Panc1 (cell line): ENCODE data around the gene PCSK2. TPM values are rescaled to one million over a fixed set of nuclear protein-coding genes. Genes with fewer than 3 reads are reported as not detected.

Experiments
- ATAC-seq: fragments of 200-7000 bp; cut with Tn5 transposase; 2 replicates; pipeline ENCODE4 v1.9.1; 2020; ENCODE audit warnings: mild to moderate bottlenecking, moderate library complexity
- BruUV-seq: library from RNA; stranded (reverse); fragments of 400-500 nt; replicated peaks from 2 replicates; lab custom pipeline; 2021; lab: Mats Ljungman, UMichigan
- CTCF ChIA-PET: fragments of 300-600 bp; sonication (Branson Sonifier 250); formaldehyde crosslinking; loops from one replicate; lab custom pipeline; 2022; ENCODE audit warnings: antibody characterized with exemption; lab: Charles Lee
- POLR2A ChIA-PET: fragments of 300-600 bp; sonication (Branson Sonifier 250); formaldehyde crosslinking; loops from one replicate; lab custom pipeline; 2022; ENCODE audit warnings: antibody characterized with exemption; lab: Charles Lee
- DNase-seq: peaks from one replicate; pipeline ENCODE4 v3.0.0-alpha.2; 2010; ENCODE audit warnings: low read depth, low spot score
- H3K27ac ChIP-seq: 2 replicates; pipeline ENCODE4 v1.5.1; 2011; ENCODE audit warnings: mild to moderate bottlenecking, low read length, inconsistent platforms
- H3K27me3 ChIP-seq: fragments of 200-500 bp; sonication (Bioruptor generic); 2 replicates; pipeline ENCODE4 v1.6.0; 2014; ENCODE audit warnings: low read length, inconsistent platforms; ENCODE audit not compliant: control insufficient read depth, insufficient read depth
- H3K36me3 ChIP-seq: fragments of 200-500 bp; sonication (Bioruptor generic); 2 replicates; pipeline ENCODE4 v1.5.1; 2014; ENCODE audit warnings: inconsistent platforms, mild to moderate bottlenecking, low read length, moderate library complexity; ENCODE audit not compliant: control insufficient read depth, insufficient read depth
- H3K4me1 ChIP-seq: 2 replicates; pipeline ENCODE4 v1.5.1; 2011; ENCODE audit warnings: inconsistent platforms, mild to moderate bottlenecking, low read length, moderate library complexity; ENCODE audit not compliant: control insufficient read depth, insufficient read depth
- H3K4me3 ChIP-seq, 2 experiments: 2 replicates each; pipeline ENCODE4 v1.5.1; 2011 to 2012; ENCODE audit warnings: low read depth in 2 of 2, low read length in 2 of 2, mild to moderate bottlenecking in 2 of 2, inconsistent platforms in 1 of 2, moderate library complexity in 1 of 2
- H3K9me3 ChIP-seq: fragments of 200-500 bp; sonication (Bioruptor generic); 2 replicates; pipeline ENCODE4 v1.5.1; 2014; ENCODE audit warnings: low read depth, mild to moderate bottlenecking, inconsistent platforms, low read length, moderate library complexity; ENCODE audit not compliant: control insufficient read depth, insufficient read depth
- POLR2AphosphoS5 ChIP-seq: IDR thresholded peaks from 2 replicates; pipeline ENCODE4 v1.6.1; 2012; ENCODE audit warnings: mild to moderate bottlenecking, low read depth, low read length, moderate library complexity
- SIN3A ChIP-seq: IDR thresholded peaks from 2 replicates; pipeline ENCODE4 v1.6.1; 2012; ENCODE audit warnings: low read depth, mild to moderate bottlenecking, low read length, moderate library complexity, borderline replicate concordance; ENCODE audit not compliant: insufficient read depth
- TCF7L2 ChIP-seq: IDR thresholded peaks from 2 replicates; pipeline ENCODE4 v1.6.1; 2011; ENCODE audit warnings: mild to moderate bottlenecking, low read depth, low read length, inconsistent platforms
- in situ Hi-C: cut with HindIII; loops from 2 replicates; pipeline ENCODE4 v1.10.0; 2016; ENCODE audit warnings: low sequenced_read_pairs, low pct_unique_long_range_greater_than_20kb
- intact Hi-C: fragments of 100-400 bp; cut with micrococcal nuclease; formaldehyde crosslinking; loops from one replicate; pipeline ENCODE4 v1.10.0; 2022; ENCODE audit not compliant: unreplicated experiment
- total RNA-seq: library from RNA; stranded (reverse); gene quantifications from one replicate; pipeline ENCODE4 v1.2.1, GENCODE V29; 2021; ENCODE audit not compliant: unreplicated experiment
- TF ChIP-seq, protein P1 (sequence below), 2 experiments: IDR thresholded peaks; 2 replicates each; pipeline ENCODE4 v1.6.1; 2011 to 2012; ENCODE audit warnings: low read depth in 2 of 2, control low read depth in 1 of 2, low read length in 1 of 2, mild to moderate bottlenecking in 1 of 2, moderate library complexity in 1 of 2; ENCODE audit not compliant: insufficient read depth in 1 of 2
- TF ChIP-seq, protein P2 (sequence below): fragments of 450-650 bp; IDR thresholded peaks from 2 replicates; pipeline ENCODE4 v1.5.1; 2017; ENCODE audit warnings: mild to moderate bottlenecking

The PCSK2 gene
- total RNA-seq, 1 experiment from 2014 or later: not detected

DNA sequence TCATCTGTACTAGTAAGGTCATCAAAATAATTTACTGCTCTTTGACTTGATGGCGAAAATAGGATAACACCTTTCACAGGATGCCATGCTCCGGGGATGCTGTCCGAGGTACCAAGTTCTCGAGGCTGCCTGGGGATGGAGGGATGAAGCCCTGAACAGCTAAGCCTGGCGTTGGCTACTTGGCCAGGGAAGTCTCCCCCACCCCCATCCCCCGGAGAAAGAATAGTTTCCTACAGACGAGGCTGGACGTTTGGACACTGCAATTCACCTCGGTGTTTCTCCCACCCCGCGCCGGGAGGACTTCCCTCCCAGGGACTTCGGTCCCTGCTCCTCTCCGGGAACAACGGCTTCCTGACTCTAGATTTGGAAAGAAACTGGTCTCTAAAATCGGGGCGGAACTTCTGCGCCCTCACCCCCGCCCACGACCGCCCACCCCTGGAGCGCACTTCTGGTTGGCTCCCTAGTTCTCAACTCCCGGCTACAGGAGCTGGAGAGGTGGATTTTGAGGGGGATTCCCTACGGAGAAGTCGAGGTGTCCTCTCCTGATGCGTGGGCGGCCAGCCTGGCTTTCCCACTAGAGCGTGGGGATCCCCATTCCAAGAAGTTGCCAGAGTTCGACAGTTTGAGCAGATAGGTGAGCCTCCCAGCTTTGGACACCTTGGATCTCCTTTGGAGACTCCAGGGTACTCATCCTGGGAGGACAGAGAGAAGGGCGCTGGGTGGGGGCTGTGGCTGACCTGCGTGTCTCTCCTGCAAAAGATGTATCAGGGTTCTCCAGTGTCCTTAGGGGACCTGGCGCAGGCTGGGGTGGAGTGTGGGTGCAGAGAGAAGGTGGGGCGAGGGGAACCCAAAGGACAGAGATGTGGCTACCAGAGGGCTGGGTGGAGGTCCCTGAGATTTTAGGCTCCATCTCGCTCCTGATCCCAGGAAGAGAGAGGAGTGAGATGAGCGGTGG lies 1.1 kb downstream of the PCSK2 start:
- ATAC-seq (no peak), DNase-seq (no peak)
- Histone ChIP-seq H3K9me3 (no peaks in the 10 kb centered on the region), H3K4me1 (0 out of 2 replicates have a peak, but pooled peaks cover 2% of the 10 kb centered on the region), H3K27ac (no peak overlapping the region), H3K27me3 (peaks cover 10% of the 10 kb centered on the region), H3K36me3 (no peaks in the 10 kb centered on the region), H3K4me3 (no peak overlapping the region)
- TF ChIP-seq POLR2AphosphoS5: no peak
- TF ChIP-seq, protein P1, sequence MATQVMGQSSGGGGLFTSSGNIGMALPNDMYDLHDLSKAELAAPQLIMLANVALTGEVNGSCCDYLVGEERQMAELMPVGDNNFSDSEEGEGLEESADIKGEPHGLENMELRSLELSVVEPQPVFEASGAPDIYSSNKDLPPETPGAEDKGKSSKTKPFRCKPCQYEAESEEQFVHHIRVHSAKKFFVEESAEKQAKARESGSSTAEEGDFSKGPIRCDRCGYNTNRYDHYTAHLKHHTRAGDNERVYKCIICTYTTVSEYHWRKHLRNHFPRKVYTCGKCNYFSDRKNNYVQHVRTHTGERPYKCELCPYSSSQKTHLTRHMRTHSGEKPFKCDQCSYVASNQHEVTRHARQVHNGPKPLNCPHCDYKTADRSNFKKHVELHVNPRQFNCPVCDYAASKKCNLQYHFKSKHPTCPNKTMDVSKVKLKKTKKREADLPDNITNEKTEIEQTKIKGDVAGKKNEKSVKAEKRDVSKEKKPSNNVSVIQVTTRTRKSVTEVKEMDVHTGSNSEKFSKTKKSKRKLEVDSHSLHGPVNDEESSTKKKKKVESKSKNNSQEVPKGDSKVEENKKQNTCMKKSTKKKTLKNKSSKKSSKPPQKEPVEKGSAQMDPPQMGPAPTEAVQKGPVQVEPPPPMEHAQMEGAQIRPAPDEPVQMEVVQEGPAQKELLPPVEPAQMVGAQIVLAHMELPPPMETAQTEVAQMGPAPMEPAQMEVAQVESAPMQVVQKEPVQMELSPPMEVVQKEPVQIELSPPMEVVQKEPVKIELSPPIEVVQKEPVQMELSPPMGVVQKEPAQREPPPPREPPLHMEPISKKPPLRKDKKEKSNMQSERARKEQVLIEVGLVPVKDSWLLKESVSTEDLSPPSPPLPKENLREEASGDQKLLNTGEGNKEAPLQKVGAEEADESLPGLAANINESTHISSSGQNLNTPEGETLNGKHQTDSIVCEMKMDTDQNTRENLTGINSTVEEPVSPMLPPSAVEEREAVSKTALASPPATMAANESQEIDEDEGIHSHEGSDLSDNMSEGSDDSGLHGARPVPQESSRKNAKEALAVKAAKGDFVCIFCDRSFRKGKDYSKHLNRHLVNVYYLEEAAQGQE (IDR thresholded peaks at IDR 0.05; ENCODE audit: insufficient read depth in 1 of 2, low read depth in 2 of 2, low read length in 1 of 2): peak; percentile 70 to 81
- intact Hi-C loops (no loop called here), in situ Hi-C loops (no loop called here)
- ChIA-PET CTCF (no interaction called here), POLR2A (no interaction called here)
- BruUV-seq: no TSS peak

DNA sequence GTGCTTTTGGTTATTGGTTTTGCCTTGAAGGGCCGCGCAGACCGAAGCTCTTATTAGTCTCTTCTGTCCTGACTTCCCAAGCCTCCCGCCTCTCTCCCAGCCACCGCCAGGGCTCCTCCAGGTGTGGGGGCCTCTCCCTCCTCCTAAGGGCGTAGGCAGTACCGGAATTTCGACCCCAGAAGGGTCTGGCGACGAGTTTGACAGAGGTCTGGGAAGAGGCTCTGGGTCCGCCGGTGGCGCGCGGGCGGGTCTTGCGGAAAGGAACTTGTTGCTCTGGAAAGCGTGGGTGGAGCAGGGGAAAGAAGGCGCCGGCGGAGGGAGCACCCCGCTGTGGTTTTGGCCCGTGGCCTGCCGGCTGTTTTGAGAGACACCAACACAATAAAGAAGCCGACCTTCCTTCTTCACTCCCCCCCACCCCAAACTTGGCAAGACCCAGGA lies 1.8 kb downstream of the PCSK2 start:
- Histone ChIP-seq H3K4me3 (no peak overlapping the region), H3K36me3 (no peaks in the 10 kb centered on the region), H3K27me3 (peaks cover 10% of the 10 kb centered on the region), H3K4me1 (0 out of 2 replicates have a peak, but pooled peaks cover 2% of the 10 kb centered on the region), H3K9me3 (no peaks in the 10 kb centered on the region), H3K27ac (no peak overlapping the region)
- ChIA-PET CTCF (no interaction called here), POLR2A (no interaction called here)
- DNase-seq: no peak
- intact Hi-C loops: no loop called here
- TF ChIP-seq, protein P2, sequence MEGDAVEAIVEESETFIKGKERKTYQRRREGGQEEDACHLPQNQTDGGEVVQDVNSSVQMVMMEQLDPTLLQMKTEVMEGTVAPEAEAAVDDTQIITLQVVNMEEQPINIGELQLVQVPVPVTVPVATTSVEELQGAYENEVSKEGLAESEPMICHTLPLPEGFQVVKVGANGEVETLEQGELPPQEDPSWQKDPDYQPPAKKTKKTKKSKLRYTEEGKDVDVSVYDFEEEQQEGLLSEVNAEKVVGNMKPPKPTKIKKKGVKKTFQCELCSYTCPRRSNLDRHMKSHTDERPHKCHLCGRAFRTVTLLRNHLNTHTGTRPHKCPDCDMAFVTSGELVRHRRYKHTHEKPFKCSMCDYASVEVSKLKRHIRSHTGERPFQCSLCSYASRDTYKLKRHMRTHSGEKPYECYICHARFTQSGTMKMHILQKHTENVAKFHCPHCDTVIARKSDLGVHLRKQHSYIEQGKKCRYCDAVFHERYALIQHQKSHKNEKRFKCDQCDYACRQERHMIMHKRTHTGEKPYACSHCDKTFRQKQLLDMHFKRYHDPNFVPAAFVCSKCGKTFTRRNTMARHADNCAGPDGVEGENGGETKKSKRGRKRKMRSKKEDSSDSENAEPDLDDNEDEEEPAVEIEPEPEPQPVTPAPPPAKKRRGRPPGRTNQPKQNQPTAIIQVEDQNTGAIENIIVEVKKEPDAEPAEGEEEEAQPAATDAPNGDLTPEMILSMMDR: no peak
- TF ChIP-seq POLR2AphosphoS5 (no peak), SIN3A (no peak), TCF7L2 (no peak)
- TF ChIP-seq, protein P1 (IDR thresholded peaks at IDR 0.05; ENCODE audit: insufficient read depth in 1 of 2, low read depth in 2 of 2, low read length in 1 of 2): no peak
- ATAC-seq: no peak
- no TSS peak for BruUV-seq
- in situ Hi-C loops: no loop called here
